Karpas-422 (cell line): ENCODE measurements around the gene SLC22A23. TPM values are rescaled to one million over a fixed set of nuclear protein-coding genes. Genes with fewer than 3 reads are reported as not detected.

ENCODE experiments used
- DNase-seq: peaks from one replicate; pipeline ENCODE4 v3.0.0-alpha.2; 2015
- H2AFZ ChIP-seq: fragments of 200-600 bp; sonication (generic); 2 replicates; pipeline ENCODE4 v1.6.1; 2014; ENCODE audit warnings: antibody characterized with exemption, low read length, mixed read lengths
- H3K27ac ChIP-seq: fragments of 200-600 bp; sonication (generic); 2 replicates; pipeline ENCODE4 v1.5.1; 2014; ENCODE audit warnings: mild to moderate bottlenecking, low read length, moderate library complexity
- H3K27me3 ChIP-seq: fragments of 200-600 bp; sonication (generic); 2 replicates; pipeline ENCODE4 v1.6.1; 2014; ENCODE audit warnings: low read length, mixed read lengths
- H3K36me3 ChIP-seq: fragments of 200-600 bp; sonication (generic); 2 replicates; pipeline ENCODE4 v1.6.1; 2014; ENCODE audit warnings: low read length, mixed read lengths; ENCODE audit not compliant: insufficient read depth
- H3K4me1 ChIP-seq: fragments of 200-600 bp; sonication (generic); 2 replicates; pipeline ENCODE4 v1.6.1; 2014; ENCODE audit warnings: mild to moderate bottlenecking, low read length, mixed read lengths
- H3K4me2 ChIP-seq: fragments of 200-600 bp; sonication (generic); 2 replicates; pipeline ENCODE4 v1.6.1; 2014; ENCODE audit warnings: low read length, low read depth, mild to moderate bottlenecking; ENCODE audit not compliant: poor library complexity, severe bottlenecking
- H3K4me3 ChIP-seq: fragments of 200-600 bp; sonication (generic); 2 replicates; pipeline ENCODE4 v1.5.1; 2014; ENCODE audit warnings: mild to moderate bottlenecking, antibody characterized with exemption, low read length, mixed read lengths
- H3K79me2 ChIP-seq: fragments of 200-600 bp; sonication (generic); 2 replicates; pipeline ENCODE4 v1.6.1; 2014; ENCODE audit warnings: mild to moderate bottlenecking, low read length, mixed read lengths
- H3K9ac ChIP-seq: fragments of 200-600 bp; sonication (generic); 2 replicates; pipeline ENCODE4 v1.6.0; 2014; ENCODE audit warnings: low read length
- H3K9me2 ChIP-seq: fragments of 200-600 bp; sonication (generic), shearing (Covaris generic); replicated peaks from 2 replicates; pipeline ENCODE4 v1.6.0; 2014; ENCODE audit warnings: mild to moderate bottlenecking, low read length, moderate library complexity; ENCODE audit not compliant: insufficient read depth
- H3K9me3 ChIP-seq: fragments of 300-700, 200-600 bp; sonication (generic); 2 replicates; pipeline ENCODE4 v1.6.1; 2014; ENCODE audit warnings: low read length, mixed read lengths
- H4K20me1 ChIP-seq: fragments of 200-600 bp; sonication (generic); 2 replicates; pipeline ENCODE4 v1.6.1; 2014; ENCODE audit warnings: mild to moderate bottlenecking, antibody characterized with exemption, low read length, low read depth; ENCODE audit not compliant: insufficient read depth
- total RNA-seq: library from RNA; depleted of rRNA; stranded (reverse); fragments of >200 nt; shearing (Covaris generic); gene quantifications from 2 replicates; pipeline ENCODE4 v1.2.3, GENCODE V29; 2014; ENCODE audit warnings: low replicate concordance

Gene SLC22A23
- total RNA-seq, 1 experiment from 2014 or later: not detected

DNA sequence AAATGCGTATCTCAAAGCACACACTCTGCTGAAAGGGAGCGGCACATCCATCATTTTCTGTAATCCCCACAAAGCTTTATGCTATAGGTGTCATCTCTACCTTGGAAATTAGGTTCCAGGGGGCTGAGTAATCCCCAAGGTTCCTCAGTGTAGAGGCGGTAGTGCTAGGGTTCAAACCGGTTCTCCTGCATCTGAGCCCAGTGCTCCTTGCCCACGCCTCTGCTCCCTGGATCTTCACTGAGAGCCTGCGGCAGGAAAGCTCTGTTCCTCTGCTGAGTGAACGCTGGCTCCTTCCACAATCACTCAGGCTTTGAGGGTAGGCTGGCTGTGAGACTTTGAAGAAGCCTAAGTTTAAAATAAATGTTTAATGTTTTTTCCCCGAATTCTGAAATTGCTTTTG, 24.9 kb downstream of the SLC22A23 start:
- no peak overlapping the region for H2AFZ ChIP-seq
- no peak for DNase-seq
- H3K9ac ChIP-seq: no peak overlapping the region
- no peaks in the 10 kb centered on the region for H3K27me3 ChIP-seq
- no peaks in the 10 kb centered on the region for H3K9me2 ChIP-seq
- no peak overlapping the region for H3K4me2 ChIP-seq
- H3K36me3 ChIP-seq: no peaks in the 10 kb centered on the region
- H3K27ac ChIP-seq: no peak overlapping the region
- no peaks in the 10 kb centered on the region for H3K9me3 ChIP-seq
- H3K79me2 ChIP-seq: no peaks in the 10 kb centered on the region
- H3K4me3 ChIP-seq: no peak overlapping the region
- no peaks in the 10 kb centered on the region for H3K4me1 ChIP-seq
- no peaks in the 10 kb centered on the region for H4K20me1 ChIP-seq

DNA sequence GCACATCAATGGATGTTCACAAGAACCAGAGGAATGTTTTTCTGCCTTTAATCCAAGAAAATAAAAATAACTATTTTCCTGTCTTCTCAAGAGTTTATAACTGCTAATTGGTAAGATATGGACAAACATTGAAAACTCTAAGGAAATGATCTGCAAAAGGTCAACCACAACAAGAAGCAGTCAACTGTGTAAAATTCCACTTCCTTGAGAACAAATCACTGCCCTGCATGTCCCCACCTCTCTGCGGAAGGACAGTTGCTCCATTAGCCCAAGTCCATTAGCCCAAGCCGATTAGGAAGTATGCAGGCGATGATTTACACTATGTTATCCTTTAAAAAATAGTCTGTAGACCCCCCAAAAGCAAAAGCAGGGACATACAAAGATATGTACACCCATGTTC, 27.6 kb downstream of the SLC22A23 start:
- Histone ChIP-seq H3K27ac (no peak overlapping the region), H3K4me1 (no peaks in the 10 kb centered on the region), H3K9me3 (no peaks in the 10 kb centered on the region), H4K20me1 (no peaks in the 10 kb centered on the region), H3K9me2 (no peaks in the 10 kb centered on the region), H3K36me3 (no peaks in the 10 kb centered on the region), H3K4me3 (no peak overlapping the region), H3K27me3 (no peaks in the 10 kb centered on the region), H2AFZ (no peak overlapping the region), H3K9ac (no peak overlapping the region), H3K4me2 (no peak overlapping the region), H3K79me2 (no peaks in the 10 kb centered on the region)
- DNase-seq: no peak

DNA sequence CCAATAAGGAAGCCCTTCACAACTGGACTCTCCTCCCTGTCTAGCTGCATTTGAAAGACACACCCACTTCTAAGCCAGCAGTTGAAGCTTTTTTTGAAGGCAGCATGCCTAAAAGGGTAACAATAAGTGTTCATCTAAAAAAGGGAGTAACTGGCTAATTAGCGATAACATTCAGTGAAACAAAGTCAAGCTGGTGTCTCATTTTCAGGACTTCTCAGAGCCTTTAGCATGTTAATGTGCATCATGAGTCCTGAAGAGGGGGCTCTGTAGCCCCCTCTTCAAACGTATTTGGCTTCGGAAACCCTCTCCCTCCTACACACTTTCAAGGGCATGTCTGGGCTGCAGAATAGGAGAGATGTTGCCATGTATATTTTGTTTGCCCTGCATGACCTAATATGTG, 28.1 kb downstream of the SLC22A23 start:
- H3K27ac ChIP-seq: no peak overlapping the region
- H2AFZ ChIP-seq: no peak overlapping the region
- no peaks in the 10 kb centered on the region for H3K4me1 ChIP-seq
- H3K4me2 ChIP-seq: no peak overlapping the region
- H3K27me3 ChIP-seq: no peaks in the 10 kb centered on the region
- H3K4me3 ChIP-seq: no peak overlapping the region
- no peaks in the 10 kb centered on the region for H3K79me2 ChIP-seq
- no peaks in the 10 kb centered on the region for H3K36me3 ChIP-seq
- H4K20me1 ChIP-seq: no peaks in the 10 kb centered on the region
- no peak for DNase-seq
- no peaks in the 10 kb centered on the region for H3K9me3 ChIP-seq
- no peaks in the 10 kb centered on the region for H3K9me2 ChIP-seq
- H3K9ac ChIP-seq: no peak overlapping the region

- no peak for DNase-seq
- H3K9ac ChIP-seq: no peak overlapping the region
- H3K9me3 ChIP-seq: no peaks in the 10 kb centered on the region
- H3K36me3 ChIP-seq: no peaks in the 10 kb centered on the region
- H3K79me2 ChIP-seq: no peaks in the 10 kb centered on the region
- no peak overlapping the region for H2AFZ ChIP-seq
- no peaks in the 10 kb centered on the region for H3K27me3 ChIP-seq
- no peaks in the 10 kb centered on the region for H3K4me1 ChIP-seq
- H4K20me1 ChIP-seq: no peaks in the 10 kb centered on the region
- no peak overlapping the region for H3K4me2 ChIP-seq
- no peaks in the 10 kb centered on the region for H3K9me2 ChIP-seq
- no peak overlapping the region for H3K27ac ChIP-seq
- H3K4me3 ChIP-seq: no peak overlapping the region
Measured at GRCh38 chr6:3428247-3428646, 28.6 kb downstream of the SLC22A23 start.

DNA sequence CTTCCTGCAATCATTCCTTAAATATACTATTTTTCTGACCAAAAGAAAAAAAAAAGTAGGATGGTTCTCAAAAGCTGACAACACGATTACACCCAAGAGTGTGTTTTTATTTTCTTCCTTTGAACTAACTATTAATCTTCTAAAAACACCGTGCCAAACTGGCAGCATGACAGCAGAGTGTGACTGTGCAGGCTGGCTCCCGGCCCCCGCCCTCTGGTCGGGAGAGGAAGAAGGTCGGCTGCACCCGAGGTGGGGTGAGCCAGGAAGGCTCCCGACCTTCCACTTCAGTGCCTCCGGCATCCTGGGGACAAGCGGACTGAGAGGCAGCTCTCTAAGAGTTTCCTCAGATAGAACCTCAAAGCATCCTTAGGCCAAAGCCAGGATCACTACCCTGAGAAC, 29.2 kb downstream of the SLC22A23 start:
- Histone ChIP-seq H3K9ac (no peak overlapping the region), H3K9me3 (no peaks in the 10 kb centered on the region), H4K20me1 (no peaks in the 10 kb centered on the region)

GRCh38 chr6:3426927-3427686, 29.7 kb downstream of the SLC22A23 start:
- H3K27me3 ChIP-seq: no peaks in the 10 kb centered on the region
- no peak overlapping the region for H2AFZ ChIP-seq
- H4K20me1 ChIP-seq: no peaks in the 10 kb centered on the region
- H3K4me1 ChIP-seq: no peaks in the 10 kb centered on the region
- H3K9me3 ChIP-seq: no peaks in the 10 kb centered on the region
- H3K9me2 ChIP-seq: no peaks in the 10 kb centered on the region
- H3K36me3 ChIP-seq: no peaks in the 10 kb centered on the region
- no peak overlapping the region for H3K9ac ChIP-seq
- H3K4me2 ChIP-seq: no peak overlapping the region
- H3K79me2 ChIP-seq: no peaks in the 10 kb centered on the region
- H3K27ac ChIP-seq: no peak overlapping the region
- H3K4me3 ChIP-seq: no peak overlapping the region
- DNase-seq: no peak

More for the DNA sequence above, 29.2 kb downstream of the SLC22A23 start:
- no peaks in the 10 kb centered on the region for H3K36me3 ChIP-seq
- H3K9me2 ChIP-seq: no peaks in the 10 kb centered on the region
- H2AFZ ChIP-seq: no peak overlapping the region
- no peaks in the 10 kb centered on the region for H3K27me3 ChIP-seq
- no peak overlapping the region for H3K4me2 ChIP-seq
- H3K27ac ChIP-seq: no peak overlapping the region
- no peak overlapping the region for H3K4me3 ChIP-seq
- no peak for DNase-seq
- H3K79me2 ChIP-seq: no peaks in the 10 kb centered on the region
- H3K4me1 ChIP-seq: no peaks in the 10 kb centered on the region

GRCh38 chr6:3426091-3426926, 30.5 kb downstream of the SLC22A23 start:
- no peak overlapping the region for H3K9ac ChIP-seq
- no peak for DNase-seq
- H3K36me3 ChIP-seq: no peaks in the 10 kb centered on the region
- no peaks in the 10 kb centered on the region for H3K79me2 ChIP-seq
- no peak overlapping the region for H2AFZ ChIP-seq
- no peaks in the 10 kb centered on the region for H3K4me1 ChIP-seq
- H3K4me3 ChIP-seq: no peak overlapping the region
- H3K27ac ChIP-seq: no peak overlapping the region
- H3K9me2 ChIP-seq: no peaks in the 10 kb centered on the region
- no peaks in the 10 kb centered on the region for H4K20me1 ChIP-seq
- no peaks in the 10 kb centered on the region for H3K27me3 ChIP-seq
- no peak overlapping the region for H3K4me2 ChIP-seq
- H3K9me3 ChIP-seq: no peaks in the 10 kb centered on the region

DNA sequence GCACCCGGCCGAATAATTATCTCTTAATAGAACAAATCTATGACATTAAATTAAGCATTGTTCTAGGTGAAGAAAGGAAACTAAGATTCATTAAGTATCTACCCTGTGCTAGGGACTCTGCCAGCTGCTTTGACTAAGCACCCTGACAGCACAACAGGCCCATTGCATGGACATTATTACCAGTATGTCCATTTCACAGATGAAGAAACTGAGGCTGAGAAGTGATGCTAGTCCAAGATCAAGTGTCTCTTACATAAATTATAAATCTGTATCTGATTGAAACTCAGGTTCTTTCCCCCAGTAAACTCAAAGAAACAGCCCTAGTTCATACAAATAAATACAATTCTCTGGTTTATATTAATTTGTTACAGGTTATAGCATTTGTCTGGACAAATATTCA, 31.3 kb downstream of the SLC22A23 start:
- H3K9me2 ChIP-seq: no peaks in the 10 kb centered on the region
- H3K79me2 ChIP-seq: no peaks in the 10 kb centered on the region

More for the DNA sequence above, 31.3 kb downstream of the SLC22A23 start:
- Histone ChIP-seq H3K36me3 (no peaks in the 10 kb centered on the region), H3K4me2 (no peak overlapping the region), H3K27ac (no peak overlapping the region), H3K9ac (no peak overlapping the region), H3K27me3 (no peaks in the 10 kb centered on the region), H3K4me3 (no peak overlapping the region), H3K4me1 (no peaks in the 10 kb centered on the region), H3K9me3 (no peaks in the 10 kb centered on the region), H2AFZ (no peak overlapping the region), H4K20me1 (no peaks in the 10 kb centered on the region)
- DNase-seq: no peak
